ENCODE data around the gene GAPDH.

- TF ChIP-seq CTCF (IDR thresholded peaks at IDR 0.05): no peak
- no peak for TF ChIP-seq POLR2A (IDR thresholded peaks at IDR 0.05)
Observed at GRCh38 chr12:6540181-6540877, 6.0 kb downstream of the GAPDH start.

Data from lower leg skin (tissue), 3 donors.